ENCODE data around the gene DDB1. TPM values are rescaled to one million over a fixed set of nuclear protein-coding genes. Genes with fewer than 3 reads are reported as not detected.

Gene DDB1
- total and polyA plus RNA-seq, 9 of the 15 experiments (the other 6 are each of a cell fraction or from before 2014, with no cell fraction given): 172 to 361 (median 266) TPM

DNA sequence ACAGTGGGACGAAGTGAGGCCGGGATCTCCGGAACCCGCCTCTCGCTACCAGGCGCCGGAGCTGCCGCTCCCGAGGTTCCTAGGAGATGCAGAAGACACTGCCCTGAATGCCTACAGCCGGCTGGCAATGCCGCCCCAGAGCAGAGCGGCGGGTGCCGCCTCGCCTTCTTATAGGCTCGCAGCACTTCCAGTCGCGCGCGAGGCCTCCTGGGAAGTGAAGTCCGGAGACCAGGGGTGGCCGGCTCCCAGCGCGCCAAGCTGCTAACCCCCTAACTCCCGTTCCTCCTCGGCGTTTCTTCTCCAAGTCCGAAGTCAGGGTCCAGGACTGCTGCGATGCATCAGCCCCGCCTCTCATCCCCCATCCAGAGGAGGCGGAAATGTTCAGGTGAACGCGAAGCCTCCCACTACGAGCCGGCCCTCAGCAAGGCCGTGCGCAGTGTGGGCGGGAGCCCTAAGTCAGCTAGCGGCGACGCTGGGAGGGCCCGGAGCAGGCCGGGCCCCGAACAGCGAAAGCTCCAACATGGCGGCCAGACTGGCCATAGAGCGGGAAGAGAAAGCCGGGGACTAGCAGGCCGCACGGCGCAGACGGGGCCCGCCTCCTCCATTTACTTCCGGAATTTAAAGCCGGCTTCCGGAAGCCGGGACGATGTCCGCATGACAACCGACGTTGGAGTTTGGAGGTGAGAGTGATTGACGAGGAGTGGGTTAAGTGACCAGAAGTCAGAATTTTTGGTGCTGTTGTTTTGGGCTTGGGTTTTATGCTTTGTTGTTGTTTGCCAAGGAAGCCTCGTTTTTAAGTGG is 29.0 kb upstream of the DDB1 start, which contains the start of the genes CYB561A3 and TMEM138 (continued):
- TF ChIP-seq, protein P1, sequence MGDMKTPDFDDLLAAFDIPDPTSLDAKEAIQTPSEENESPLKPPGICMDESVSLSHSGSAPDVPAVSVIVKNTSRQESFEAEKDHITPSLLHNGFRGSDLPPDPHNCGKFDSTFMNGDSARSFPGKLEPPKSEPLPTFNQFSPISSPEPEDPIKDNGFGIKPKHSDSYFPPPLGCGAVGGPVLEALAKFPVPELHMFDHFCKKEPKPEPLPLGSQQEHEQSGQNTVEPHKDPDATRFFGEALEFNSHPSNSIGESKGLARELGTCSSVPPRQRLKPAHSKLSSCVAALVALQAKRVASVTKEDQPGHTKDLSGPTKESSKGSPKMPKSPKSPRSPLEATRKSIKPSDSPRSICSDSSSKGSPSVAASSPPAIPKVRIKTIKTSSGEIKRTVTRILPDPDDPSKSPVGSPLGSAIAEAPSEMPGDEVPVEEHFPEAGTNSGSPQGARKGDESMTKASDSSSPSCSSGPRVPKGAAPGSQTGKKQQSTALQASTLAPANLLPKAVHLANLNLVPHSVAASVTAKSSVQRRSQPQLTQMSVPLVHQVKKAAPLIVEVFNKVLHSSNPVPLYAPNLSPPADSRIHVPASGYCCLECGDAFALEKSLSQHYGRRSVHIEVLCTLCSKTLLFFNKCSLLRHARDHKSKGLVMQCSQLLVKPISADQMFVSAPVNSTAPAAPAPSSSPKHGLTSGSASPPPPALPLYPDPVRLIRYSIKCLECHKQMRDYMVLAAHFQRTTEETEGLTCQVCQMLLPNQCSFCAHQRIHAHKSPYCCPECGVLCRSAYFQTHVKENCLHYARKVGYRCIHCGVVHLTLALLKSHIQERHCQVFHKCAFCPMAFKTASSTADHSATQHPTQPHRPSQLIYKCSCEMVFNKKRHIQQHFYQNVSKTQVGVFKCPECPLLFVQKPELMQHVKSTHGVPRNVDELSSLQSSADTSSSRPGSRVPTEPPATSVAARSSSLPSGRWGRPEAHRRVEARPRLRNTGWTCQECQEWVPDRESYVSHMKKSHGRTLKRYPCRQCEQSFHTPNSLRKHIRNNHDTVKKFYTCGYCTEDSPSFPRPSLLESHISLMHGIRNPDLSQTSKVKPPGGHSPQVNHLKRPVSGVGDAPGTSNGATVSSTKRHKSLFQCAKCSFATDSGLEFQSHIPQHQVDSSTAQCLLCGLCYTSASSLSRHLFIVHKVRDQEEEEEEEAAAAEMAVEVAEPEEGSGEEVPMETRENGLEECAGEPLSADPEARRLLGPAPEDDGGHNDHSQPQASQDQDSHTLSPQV (IDR thresholded peaks at IDR 0.05): peak; percentile 66
- no peak for TF ChIP-seq ZC3H8 (IDR thresholded peaks at IDR 0.05)
- no peak for TF ChIP-seq HDGF (IDR thresholded peaks at IDR 0.05)
- TF ChIP-seq, protein P2, sequence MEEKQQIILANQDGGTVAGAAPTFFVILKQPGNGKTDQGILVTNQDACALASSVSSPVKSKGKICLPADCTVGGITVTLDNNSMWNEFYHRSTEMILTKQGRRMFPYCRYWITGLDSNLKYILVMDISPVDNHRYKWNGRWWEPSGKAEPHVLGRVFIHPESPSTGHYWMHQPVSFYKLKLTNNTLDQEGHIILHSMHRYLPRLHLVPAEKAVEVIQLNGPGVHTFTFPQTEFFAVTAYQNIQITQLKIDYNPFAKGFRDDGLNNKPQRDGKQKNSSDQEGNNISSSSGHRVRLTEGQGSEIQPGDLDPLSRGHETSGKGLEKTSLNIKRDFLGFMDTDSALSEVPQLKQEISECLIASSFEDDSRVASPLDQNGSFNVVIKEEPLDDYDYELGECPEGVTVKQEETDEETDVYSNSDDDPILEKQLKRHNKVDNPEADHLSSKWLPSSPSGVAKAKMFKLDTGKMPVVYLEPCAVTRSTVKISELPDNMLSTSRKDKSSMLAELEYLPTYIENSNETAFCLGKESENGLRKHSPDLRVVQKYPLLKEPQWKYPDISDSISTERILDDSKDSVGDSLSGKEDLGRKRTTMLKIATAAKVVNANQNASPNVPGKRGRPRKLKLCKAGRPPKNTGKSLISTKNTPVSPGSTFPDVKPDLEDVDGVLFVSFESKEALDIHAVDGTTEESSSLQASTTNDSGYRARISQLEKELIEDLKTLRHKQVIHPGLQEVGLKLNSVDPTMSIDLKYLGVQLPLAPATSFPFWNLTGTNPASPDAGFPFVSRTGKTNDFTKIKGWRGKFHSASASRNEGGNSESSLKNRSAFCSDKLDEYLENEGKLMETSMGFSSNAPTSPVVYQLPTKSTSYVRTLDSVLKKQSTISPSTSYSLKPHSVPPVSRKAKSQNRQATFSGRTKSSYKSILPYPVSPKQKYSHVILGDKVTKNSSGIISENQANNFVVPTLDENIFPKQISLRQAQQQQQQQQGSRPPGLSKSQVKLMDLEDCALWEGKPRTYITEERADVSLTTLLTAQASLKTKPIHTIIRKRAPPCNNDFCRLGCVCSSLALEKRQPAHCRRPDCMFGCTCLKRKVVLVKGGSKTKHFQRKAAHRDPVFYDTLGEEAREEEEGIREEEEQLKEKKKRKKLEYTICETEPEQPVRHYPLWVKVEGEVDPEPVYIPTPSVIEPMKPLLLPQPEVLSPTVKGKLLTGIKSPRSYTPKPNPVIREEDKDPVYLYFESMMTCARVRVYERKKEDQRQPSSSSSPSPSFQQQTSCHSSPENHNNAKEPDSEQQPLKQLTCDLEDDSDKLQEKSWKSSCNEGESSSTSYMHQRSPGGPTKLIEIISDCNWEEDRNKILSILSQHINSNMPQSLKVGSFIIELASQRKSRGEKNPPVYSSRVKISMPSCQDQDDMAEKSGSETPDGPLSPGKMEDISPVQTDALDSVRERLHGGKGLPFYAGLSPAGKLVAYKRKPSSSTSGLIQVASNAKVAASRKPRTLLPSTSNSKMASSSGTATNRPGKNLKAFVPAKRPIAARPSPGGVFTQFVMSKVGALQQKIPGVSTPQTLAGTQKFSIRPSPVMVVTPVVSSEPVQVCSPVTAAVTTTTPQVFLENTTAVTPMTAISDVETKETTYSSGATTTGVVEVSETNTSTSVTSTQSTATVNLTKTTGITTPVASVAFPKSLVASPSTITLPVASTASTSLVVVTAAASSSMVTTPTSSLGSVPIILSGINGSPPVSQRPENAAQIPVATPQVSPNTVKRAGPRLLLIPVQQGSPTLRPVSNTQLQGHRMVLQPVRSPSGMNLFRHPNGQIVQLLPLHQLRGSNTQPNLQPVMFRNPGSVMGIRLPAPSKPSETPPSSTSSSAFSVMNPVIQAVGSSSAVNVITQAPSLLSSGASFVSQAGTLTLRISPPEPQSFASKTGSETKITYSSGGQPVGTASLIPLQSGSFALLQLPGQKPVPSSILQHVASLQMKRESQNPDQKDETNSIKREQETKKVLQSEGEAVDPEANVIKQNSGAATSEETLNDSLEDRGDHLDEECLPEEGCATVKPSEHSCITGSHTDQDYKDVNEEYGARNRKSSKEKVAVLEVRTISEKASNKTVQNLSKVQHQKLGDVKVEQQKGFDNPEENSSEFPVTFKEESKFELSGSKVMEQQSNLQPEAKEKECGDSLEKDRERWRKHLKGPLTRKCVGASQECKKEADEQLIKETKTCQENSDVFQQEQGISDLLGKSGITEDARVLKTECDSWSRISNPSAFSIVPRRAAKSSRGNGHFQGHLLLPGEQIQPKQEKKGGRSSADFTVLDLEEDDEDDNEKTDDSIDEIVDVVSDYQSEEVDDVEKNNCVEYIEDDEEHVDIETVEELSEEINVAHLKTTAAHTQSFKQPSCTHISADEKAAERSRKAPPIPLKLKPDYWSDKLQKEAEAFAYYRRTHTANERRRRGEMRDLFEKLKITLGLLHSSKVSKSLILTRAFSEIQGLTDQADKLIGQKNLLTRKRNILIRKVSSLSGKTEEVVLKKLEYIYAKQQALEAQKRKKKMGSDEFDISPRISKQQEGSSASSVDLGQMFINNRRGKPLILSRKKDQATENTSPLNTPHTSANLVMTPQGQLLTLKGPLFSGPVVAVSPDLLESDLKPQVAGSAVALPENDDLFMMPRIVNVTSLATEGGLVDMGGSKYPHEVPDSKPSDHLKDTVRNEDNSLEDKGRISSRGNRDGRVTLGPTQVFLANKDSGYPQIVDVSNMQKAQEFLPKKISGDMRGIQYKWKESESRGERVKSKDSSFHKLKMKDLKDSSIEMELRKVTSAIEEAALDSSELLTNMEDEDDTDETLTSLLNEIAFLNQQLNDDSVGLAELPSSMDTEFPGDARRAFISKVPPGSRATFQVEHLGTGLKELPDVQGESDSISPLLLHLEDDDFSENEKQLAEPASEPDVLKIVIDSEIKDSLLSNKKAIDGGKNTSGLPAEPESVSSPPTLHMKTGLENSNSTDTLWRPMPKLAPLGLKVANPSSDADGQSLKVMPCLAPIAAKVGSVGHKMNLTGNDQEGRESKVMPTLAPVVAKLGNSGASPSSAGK (IDR thresholded peaks at IDR 0.05): peak; percentile 90
- no peak for TF ChIP-seq DDX20 (tag; IDR thresholded peaks at IDR 0.05; ENCODE audit: low read depth)
- TF ChIP-seq TAL1 (IDR thresholded peaks at IDR 0.05): no peak
- TF ChIP-seq, protein P3, sequence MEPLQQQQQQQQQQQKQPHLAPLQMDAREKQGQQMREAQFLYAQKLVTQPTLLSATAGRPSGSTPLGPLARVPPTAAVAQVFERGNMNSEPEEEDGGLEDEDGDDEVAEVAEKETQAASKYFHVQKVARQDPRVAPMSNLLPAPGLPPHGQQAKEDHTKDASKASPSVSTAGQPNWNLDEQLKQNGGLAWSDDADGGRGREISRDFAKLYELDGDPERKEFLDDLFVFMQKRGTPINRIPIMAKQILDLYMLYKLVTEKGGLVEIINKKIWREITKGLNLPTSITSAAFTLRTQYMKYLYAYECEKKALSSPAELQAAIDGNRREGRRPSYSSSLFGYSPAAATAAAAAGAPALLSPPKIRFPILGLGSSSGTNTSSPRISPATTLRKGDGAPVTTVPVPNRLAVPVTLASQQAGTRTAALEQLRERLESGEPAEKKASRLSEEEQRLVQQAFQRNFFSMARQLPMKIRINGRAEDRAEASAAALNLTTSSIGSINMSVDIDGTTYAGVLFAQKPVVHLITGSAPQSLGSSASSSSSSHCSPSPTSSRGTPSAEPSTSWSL (CRISPR knock-in tag; IDR thresholded peaks at IDR 0.05; ENCODE audit: borderline replicate concordance): no peak
- TF ChIP-seq NR1H2 (CRISPR knock-in tag; IDR thresholded peaks at IDR 0.05): 0 out of 2 replicates have a peak, but pooled peaks have one; percentile 73
- TF ChIP-seq BMI1 (IDR thresholded peaks at IDR 0.05; ENCODE audit: low read length): no peak
- TF ChIP-seq HMG20B (CRISPR knock-in tag; IDR thresholded peaks at IDR 0.05): no peak
- no peak for TF ChIP-seq TSC22D4 (tag; IDR thresholded peaks at IDR 0.05)
